UCSD-AML1 (cell line): ENCODE measurements around the gene CCDC89.
A peak's percentile ranks its signal among the peaks of the same experiment; 100 is the strongest.
"Not testable (repeated sequence)": the region's sequence is repeated elsewhere in the genome, so short reads cannot be mapped to it uniquely, and the experiment has no call there.

Experiments used
- DNase-seq: peaks from one replicate; lab custom pipeline; 2025; ENCODE audit not compliant: unreplicated experiment; lab: John Stamatoyannopoulos, UW

Gene CCDC89

GRCh38 chr11:85654343-85654742, 31.7 kb downstream of the CCDC89 start:
- not testable (repeated sequence) for DNase-seq

- no peak for DNase-seq
These were observed 33.1 kb downstream of the CCDC89 start for GRCh38 chr11:85652786-85653447.

GRCh38 chr11:85651118-85651517, 34.9 kb downstream of the CCDC89 start:
- DNase-seq = no peak

GRCh38 chr11:85647604-85648299, 38.2 kb downstream of the CCDC89 start, which contains the start of gene TMEM126A:
TSS of gene TMEM126A (plus strand) at chr11:85647967. CDS start at chr11:85650256, 2,289 bp downstream.
- peak; percentile 89 for DNase-seq

- DNase-seq = no peak
These were observed 38.9 kb downstream of the CCDC89 start for GRCh38 chr11:85647078-85647477.

- DNase-seq = no peak
These were observed 42.8 kb downstream of the CCDC89 start for GRCh38 chr11:85643191-85643614.

GRCh38 chr11:85634747-85635146, 51.2 kb downstream of the CCDC89 start:
- no peak for DNase-seq
